Measurements from ENCODE around the gene DSG4.

The DSG4 gene

GRCh38 chr18:31440787-31441186 is 64.2 kb downstream of the DSG4 start:
- TF ChIP-seq ZFP3 (CRISPR knock-in tag; IDR thresholded peaks at IDR 0.05) (no peak), ZC3H10 (CRISPR knock-in tag; IDR thresholded peaks at IDR 0.05) (no peak), CSRNP3 (CRISPR knock-in tag; IDR thresholded peaks at IDR 0.05) (no peak), GLIS3 (CRISPR knock-in tag; IDR thresholded peaks at IDR 0.05) (no peak), OSR1 (CRISPR knock-in tag; IDR thresholded peaks at IDR 0.05) (no peak), TOX (CRISPR knock-in tag; IDR thresholded peaks at IDR 0.05; ENCODE audit: borderline replicate concordance) (no peak), PPARA (CRISPR knock-in tag; IDR thresholded peaks at IDR 0.05; ENCODE audit: borderline replicate concordance) (no peak), ZNF8 (CRISPR knock-in tag; IDR thresholded peaks at IDR 0.05) (no peak), ZNF70 (CRISPR knock-in tag; IDR thresholded peaks at IDR 0.05) (no peak), ISL1 (CRISPR knock-in tag; IDR thresholded peaks at IDR 0.05) (no peak), CSDC2 (CRISPR knock-in tag; IDR thresholded peaks at IDR 0.05) (no peak), TSHZ2 (CRISPR knock-in tag; IDR thresholded peaks at IDR 0.05) (no peak)
- no peak for ATAC-seq

- no peak for TF ChIP-seq PPARA (CRISPR knock-in tag; IDR thresholded peaks at IDR 0.05; ENCODE audit: borderline replicate concordance)
- no peak for ATAC-seq
Observed at GRCh38 chr18:31441493-31441892, 64.9 kb downstream of the DSG4 start.

DNA sequence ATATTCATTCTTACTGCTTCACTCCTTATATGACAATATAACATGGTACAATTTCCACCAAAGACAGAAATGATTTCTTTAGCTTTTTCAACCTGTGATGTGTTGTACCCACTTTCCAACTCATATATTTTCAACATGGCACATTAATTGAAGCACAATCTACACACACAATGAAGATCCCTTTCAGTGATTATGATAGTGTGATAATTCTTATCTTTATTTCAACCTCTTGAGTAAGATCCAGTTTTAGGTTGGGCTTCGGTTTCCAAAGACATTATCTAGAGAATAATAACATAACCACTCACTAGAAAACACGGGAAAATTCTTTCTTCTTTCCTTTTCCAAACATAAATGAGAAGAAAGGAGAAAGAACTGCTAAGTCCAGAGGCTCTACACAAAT is 67.6 kb downstream of the DSG4 start:
- ATAC-seq = no peak
- TF ChIP-seq, protein P1, sequence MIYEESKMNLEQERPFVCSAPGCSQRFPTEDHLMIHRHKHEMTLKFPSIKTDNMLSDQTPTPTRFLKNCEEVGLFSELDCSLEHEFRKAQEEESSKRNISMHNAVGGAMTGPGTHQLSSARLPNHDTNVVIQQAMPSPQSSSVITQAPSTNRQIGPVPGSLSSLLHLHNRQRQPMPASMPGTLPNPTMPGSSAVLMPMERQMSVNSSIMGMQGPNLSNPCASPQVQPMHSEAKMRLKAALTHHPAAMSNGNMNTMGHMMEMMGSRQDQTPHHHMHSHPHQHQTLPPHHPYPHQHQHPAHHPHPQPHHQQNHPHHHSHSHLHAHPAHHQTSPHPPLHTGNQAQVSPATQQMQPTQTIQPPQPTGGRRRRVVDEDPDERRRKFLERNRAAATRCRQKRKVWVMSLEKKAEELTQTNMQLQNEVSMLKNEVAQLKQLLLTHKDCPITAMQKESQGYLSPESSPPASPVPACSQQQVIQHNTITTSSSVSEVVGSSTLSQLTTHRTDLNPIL (CRISPR knock-in tag; IDR thresholded peaks at IDR 0.05; ENCODE audit: low read depth) = no peak
- no peak for TF ChIP-seq ZNF8 (CRISPR knock-in tag; IDR thresholded peaks at IDR 0.05)
- no peak for TF ChIP-seq ZNF70 (CRISPR knock-in tag; IDR thresholded peaks at IDR 0.05)
- no peak for TF ChIP-seq ISL1 (CRISPR knock-in tag; IDR thresholded peaks at IDR 0.05)
- no peak for TF ChIP-seq ESRRG (CRISPR knock-in tag; IDR thresholded peaks at IDR 0.05)
- TF ChIP-seq POU6F1 (CRISPR knock-in tag; IDR thresholded peaks at IDR 0.05; ENCODE audit: borderline replicate concordance, low read depth) = no peak
- TF ChIP-seq ZFP3 (CRISPR knock-in tag; IDR thresholded peaks at IDR 0.05) = no peak
- no peak for TF ChIP-seq TOX (CRISPR knock-in tag; IDR thresholded peaks at IDR 0.05; ENCODE audit: borderline replicate concordance)
- TF ChIP-seq ZFP30 (CRISPR knock-in tag; IDR thresholded peaks at IDR 0.05) = no peak
- TF ChIP-seq GLIS3 (CRISPR knock-in tag; IDR thresholded peaks at IDR 0.05) = no peak
- TF ChIP-seq TCF4 (CRISPR knock-in tag; IDR thresholded peaks at IDR 0.05; ENCODE audit: borderline replicate concordance) = no peak
- no peak for TF ChIP-seq OSR1 (CRISPR knock-in tag; IDR thresholded peaks at IDR 0.05)
- TF ChIP-seq PPARA (CRISPR knock-in tag; IDR thresholded peaks at IDR 0.05; ENCODE audit: borderline replicate concordance) = no peak
- TF ChIP-seq CSRNP3 (CRISPR knock-in tag; IDR thresholded peaks at IDR 0.05) = no peak
- TF ChIP-seq TSHZ2 (CRISPR knock-in tag; IDR thresholded peaks at IDR 0.05) = no peak
- TF ChIP-seq CSDC2 (CRISPR knock-in tag; IDR thresholded peaks at IDR 0.05) = no peak
- TF ChIP-seq RARB (CRISPR knock-in tag; IDR thresholded peaks at IDR 0.05) = no peak
- no peak for TF ChIP-seq ARNTL (CRISPR knock-in tag; IDR thresholded peaks at IDR 0.05; ENCODE audit: borderline replicate concordance, low read depth)
- TF ChIP-seq BACH2 (CRISPR knock-in tag; IDR thresholded peaks at IDR 0.05; ENCODE audit: borderline replicate concordance) = no peak
- TF ChIP-seq SNAI2 (CRISPR knock-in tag; IDR thresholded peaks at IDR 0.05) = no peak
